Stomach smooth muscle (tissue), 2 donors: ENCODE measurements around the gene WNT3A.

Experiments
- H3K27ac ChIP-seq: one replicate; pipeline ENCODE4 v1.7.0; 2013; ENCODE audit warnings: mild to moderate bottlenecking, low read length, inconsistent platforms
- H3K27me3 ChIP-seq, 2 donors: one replicate each; pipeline ENCODE4 v1.7.0; 2013; ENCODE audit warnings: low read length in 2 of 2; ENCODE audit not compliant: insufficient read depth in 2 of 2, control insufficient read depth in 1 of 2
- H3K36me3 ChIP-seq, 2 donors: one replicate each; pipeline ENCODE4 v1.7.0; 2013; ENCODE audit warnings: low read length in 2 of 2; ENCODE audit not compliant: control insufficient read depth in 2 of 2, insufficient read depth in 2 of 2
- H3K4me1 ChIP-seq: one replicate; pipeline ENCODE4 v1.7.0; 2013; ENCODE audit warnings: low read length; ENCODE audit not compliant: control insufficient read depth, insufficient read depth
- H3K4me3 ChIP-seq, 2 donors: one replicate each; pipeline ENCODE4 v1.7.0; 2013; ENCODE audit warnings: low read length in 2 of 2
- H3K9ac ChIP-seq, 2 donors: one replicate each; pipeline ENCODE4 v1.7.0; 2013; ENCODE audit warnings: low read length in 2 of 2, mild to moderate bottlenecking in 1 of 2
- H3K9me3 ChIP-seq, 2 donors: one replicate each; pipeline ENCODE4 v1.7.0; 2013; ENCODE audit warnings: low read length in 2 of 2; ENCODE audit not compliant: control insufficient read depth in 2 of 2
- donor health status: healthy.
- donor health status: Pancreatic carcinoma.

Gene WNT3A

GRCh38 chr1:228061411-228062084, 54.8 kb downstream of the WNT3A start:
- Histone ChIP-seq H3K9me3 (no peaks in the 10 kb centered on the region), H3K27ac (no peak overlapping the region), H3K36me3 (no peaks in the 10 kb centered on the region), H3K4me3 (no peak overlapping the region), H3K4me1 (peaks cover 14% of the 10 kb centered on the region), H3K9ac (no peak overlapping the region), H3K27me3 (peaks cover 69 to 75% of the 10 kb centered on the region in 2 donors)

GRCh38 chr1:228062085-228062791, 55.4 kb downstream of the WNT3A start:
- no peak overlapping the region for H3K9ac ChIP-seq
- H3K36me3 ChIP-seq, result no peaks in the 10 kb centered on the region
- peaks cover 76 to 82% of the 10 kb centered on the region in 2 donors for H3K27me3 ChIP-seq
- H3K4me1 ChIP-seq, result peaks cover 14% of the 10 kb centered on the region
- no peak overlapping the region for H3K27ac ChIP-seq
- H3K9me3 ChIP-seq, result no peaks in the 10 kb centered on the region
- no peak overlapping the region for H3K4me3 ChIP-seq

- no peaks in the 10 kb centered on the region for H3K36me3 ChIP-seq
- H3K4me1 ChIP-seq, result peaks cover 14% of the 10 kb centered on the region
- peaks cover 79 to 87% of the 10 kb centered on the region in 2 donors for H3K27me3 ChIP-seq
Measured at GRCh38 chr1:228062812-228063211, 56.0 kb downstream of the WNT3A start.

GRCh38 chr1:228063251-228064191, 56.7 kb downstream of the WNT3A start:
- Histone ChIP-seq H3K4me3 (no peak overlapping the region), H3K9ac (no peak overlapping the region), H3K27ac (no peak overlapping the region), H3K4me1 (peaks cover 14% of the 10 kb centered on the region), H3K9me3 (no peaks in the 10 kb centered on the region), H3K36me3 (no peaks in the 10 kb centered on the region), H3K27me3 (peaks cover 78 to 88% of the 10 kb centered on the region in 2 donors)

More at GRCh38 chr1:228062812-228063211, 56.0 kb downstream of the WNT3A start:
- no peak overlapping the region for H3K4me3 ChIP-seq
- no peak overlapping the region for H3K9ac ChIP-seq
- H3K27ac ChIP-seq, result no peak overlapping the region
- H3K9me3 ChIP-seq, result no peaks in the 10 kb centered on the region

- no peak overlapping the region for H3K27ac ChIP-seq
- peaks cover 75 to 84% of the 10 kb centered on the region in 2 donors for H3K27me3 ChIP-seq
- no peak overlapping the region for H3K4me3 ChIP-seq
- H3K4me1 ChIP-seq, result peaks cover 12% of the 10 kb centered on the region
- H3K9ac ChIP-seq, result no peak overlapping the region
- no peaks in the 10 kb centered on the region for H3K9me3 ChIP-seq
- no peaks in the 10 kb centered on the region for H3K36me3 ChIP-seq
Measured at GRCh38 chr1:228064296-228064695, 57.5 kb downstream of the WNT3A start.

- Histone ChIP-seq H3K9me3 (no peaks in the 10 kb centered on the region), H3K27ac (no peak overlapping the region), H3K4me3 (no peak overlapping the region), H3K36me3 (no peaks in the 10 kb centered on the region), H3K9ac (no peak overlapping the region), H3K27me3 (peaks cover 71 to 78% of the 10 kb centered on the region in 2 donors), H3K4me1 (peaks cover 9% of the 10 kb centered on the region)
Measured at GRCh38 chr1:228064741-228065542, 58.1 kb downstream of the WNT3A start.

GRCh38 chr1:228065543-228066347, 58.9 kb downstream of the WNT3A start:
- Histone ChIP-seq H3K36me3 (no peaks in the 10 kb centered on the region), H3K9ac (no peak overlapping the region), H3K4me3 (no peak overlapping the region), H3K27ac (no peak overlapping the region), H3K27me3 (peaks cover 66 to 73% of the 10 kb centered on the region in 2 donors), H3K4me1 (peaks cover under 1% of the 10 kb centered on the region), H3K9me3 (no peaks in the 10 kb centered on the region)

- H3K9ac ChIP-seq, result no peak overlapping the region
- no peak overlapping the region for H3K27ac ChIP-seq
- no peak overlapping the region for H3K4me3 ChIP-seq
- no peaks in the 10 kb centered on the region for H3K9me3 ChIP-seq
- H3K4me1 ChIP-seq, result no peaks in the 10 kb centered on the region
- H3K27me3 ChIP-seq, result peaks cover 65 to 69% of the 10 kb centered on the region in 2 donors
- no peaks in the 10 kb centered on the region for H3K36me3 ChIP-seq
Measured at GRCh38 chr1:228066416-228066815, 59.6 kb downstream of the WNT3A start.

- Histone ChIP-seq H3K27me3 (peaks cover 63% of the 10 kb centered on the region in 2 donors), H3K4me1 (no peaks in the 10 kb centered on the region), H3K27ac (no peak overlapping the region), H3K9me3 (no peaks in the 10 kb centered on the region), H3K4me3 (no peak overlapping the region), H3K9ac (no peak overlapping the region), H3K36me3 (no peaks in the 10 kb centered on the region)
Measured at GRCh38 chr1:228066891-228067654, 60.3 kb downstream of the WNT3A start.
